Right atrium auricular region (tissue), 2 donors: ENCODE results near the gene SMIM29. TPM values are rescaled to one million over a fixed set of nuclear protein-coding genes. Genes with fewer than 3 reads are reported as not detected.
"Not testable (repeated sequence)": the region's sequence is repeated elsewhere in the genome, so short reads cannot be mapped to it uniquely, and the experiment has no call there.

Source experiments
- DNase-seq: peaks from one replicate; pipeline ENCODE4 v3.0.0-alpha.2; 2019; ENCODE audit warnings: low spot score
- H3K27ac ChIP-seq, 2 donors: fragments of 200-600 bp; sonication (generic); 1 replicate in 1 of 2; 2 replicates in 1 of 2; pipeline ENCODE4 v1.5.1; 2016 to 2019
- H3K27me3 ChIP-seq, 2 donors: fragments of 200-600 bp; sonication (generic); one replicate each; pipeline versions ENCODE4 v1.5.1 to v1.6.0; 2017 to 2019
- H3K36me3 ChIP-seq: fragments of 200-600 bp; sonication (generic); one replicate; pipeline ENCODE4 v1.5.1; 2016
- H3K4me1 ChIP-seq, 2 donors: fragments of 200-600 bp; sonication (generic); one replicate each; pipeline versions ENCODE4 v1.5.1 to v1.6.0; 2017 to 2019
- H3K4me3 ChIP-seq, 2 donors: fragments of 200-600 bp; sonication (generic); 1 replicate in 1 of 2; 2 replicates in 1 of 2; pipeline ENCODE4 v1.5.1; 2017 to 2019; ENCODE audit warnings: mild to moderate bottlenecking in 1 of 2, moderate library complexity in 1 of 2
- H3K9me3 ChIP-seq, 2 donors: fragments of 200-600 bp; sonication (generic); one replicate each; pipeline ENCODE4 v1.5.1; 2019
- CTCF ChIP-seq, 2 donors: fragments of 200-600 bp; sonication (generic); IDR thresholded peaks; one replicate each; pipeline ENCODE4 v1.5.1; 2019; ENCODE audit warnings: antibody characterized with exemption in 2 of 2
- total RNA-seq, 2 donors: library from RNA; depleted of rRNA; stranded (reverse); fragments of >200 nt; gene quantifications; one replicate each; pipeline ENCODE4 v1.1.0, GENCODE V29; 2016

The SMIM29 gene
- total RNA-seq, 2 donors from 2014 or later = 21.7 to 29.4 TPM

GRCh38 chr6:34273242-34273805 lies 24.5 kb upstream of the SMIM29 start:
- Histone ChIP-seq H3K9me3 (no peaks in the 10 kb centered on the region), H3K27ac (peak overlapping the region in 1 of 2 donors; percentile 28), H3K4me1 (peaks cover 0 to 28% of the 10 kb centered on the region in 2 donors), H3K36me3 (no peaks in the 10 kb centered on the region), H3K27me3 (no peaks in the 10 kb centered on the region), H3K4me3 (no peak overlapping the region)
- TF ChIP-seq CTCF (IDR thresholded peaks at IDR 0.05) = no peak
- peak; percentile 71 for DNase-seq

DNA sequence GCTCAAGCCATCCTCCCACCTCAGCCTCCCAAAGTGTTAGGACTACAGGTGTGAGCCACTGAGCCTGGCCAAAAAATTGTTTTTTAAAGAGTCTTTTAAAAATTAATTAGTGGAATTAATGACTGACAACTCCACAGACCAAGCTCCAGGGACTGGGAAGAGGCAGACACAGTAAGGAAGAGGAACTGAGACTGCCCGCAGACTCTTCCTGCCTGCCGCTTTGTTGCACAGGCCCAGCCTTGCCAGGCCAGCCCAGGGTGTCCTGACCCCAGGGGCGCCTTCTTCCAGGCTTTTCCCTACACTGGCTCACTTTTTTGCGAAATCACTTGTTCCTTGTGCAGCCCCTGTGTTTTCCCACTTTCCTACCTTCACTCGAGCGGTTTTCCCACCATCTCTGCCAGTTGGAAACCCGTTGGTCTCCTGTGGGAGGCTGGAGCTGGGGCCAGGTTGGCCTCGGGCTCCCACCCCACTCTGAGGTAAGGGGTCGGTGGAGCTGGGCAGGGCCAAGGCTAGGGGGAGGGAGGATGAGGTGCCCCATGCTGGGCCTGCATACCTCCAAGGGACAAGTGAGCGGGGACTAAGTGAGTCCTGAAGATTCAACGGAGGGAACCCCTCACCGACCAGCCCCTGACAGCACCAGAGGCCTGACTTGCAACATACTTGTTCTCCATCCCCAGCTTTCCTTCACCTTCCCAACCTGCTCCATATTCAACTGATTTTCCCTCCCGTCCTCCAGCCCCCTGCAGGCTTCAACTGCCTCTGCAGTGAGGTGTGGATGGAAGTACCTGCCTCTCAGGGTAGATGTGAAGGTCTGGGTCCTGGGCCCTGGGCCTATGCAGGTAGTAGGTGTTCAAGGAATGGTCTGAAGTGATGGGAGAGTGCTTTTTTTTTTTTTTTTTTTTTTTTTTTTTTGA lies 23.5 kb upstream of the SMIM29 start:
- DNase-seq = no peak
- no peak overlapping the region for H3K4me3 ChIP-seq
- no peaks in the 10 kb centered on the region for H3K9me3 ChIP-seq
- H3K36me3 ChIP-seq = no peaks in the 10 kb centered on the region
- peak overlapping the region in 1 of 2 donors; percentile 24 for H3K27ac ChIP-seq
- no peak for TF ChIP-seq CTCF (IDR thresholded peaks at IDR 0.05)
- H3K27me3 ChIP-seq = no peaks in the 10 kb centered on the region
- peaks cover 0 to 20% of the 10 kb centered on the region in 2 donors for H3K4me1 ChIP-seq

GRCh38 chr6:34269658-34270341 lies 21.0 kb upstream of the SMIM29 start:
- H3K4me1 ChIP-seq, H3K9me3 ChIP-seq, H3K27me3 ChIP-seq, H3K36me3 ChIP-seq, DNase-seq, H3K27ac ChIP-seq, H3K4me3 ChIP-seq: not testable (repeated sequence)

- not testable (repeated sequence) for H3K9me3 ChIP-seq, H3K36me3 ChIP-seq, H3K4me3 ChIP-seq, H3K27me3 ChIP-seq, H3K27ac ChIP-seq, DNase-seq, H3K4me1 ChIP-seq
These were observed 20.3 kb upstream of the SMIM29 start for GRCh38 chr6:34269132-34269531.

- no peak overlapping the region for H3K27ac ChIP-seq
These were observed 18.9 kb upstream of the SMIM29 start for GRCh38 chr6:34267746-34268145.

GRCh38 chr6:34263484-34263883 lies 14.7 kb upstream of the SMIM29 start:
- H3K4me3 ChIP-seq, H3K36me3 ChIP-seq, H3K4me1 ChIP-seq, DNase-seq, H3K9me3 ChIP-seq, H3K27me3 ChIP-seq, H3K27ac ChIP-seq: not testable (repeated sequence)

More at GRCh38 chr6:34267746-34268145, 18.9 kb upstream of the SMIM29 start:
- no peak for TF ChIP-seq CTCF (IDR thresholded peaks at IDR 0.05)
- no peaks in the 10 kb centered on the region for H3K4me1 ChIP-seq
- H3K36me3 ChIP-seq = no peaks in the 10 kb centered on the region
- H3K9me3 ChIP-seq = no peaks in the 10 kb centered on the region
- H3K4me3 ChIP-seq = no peak overlapping the region
- no peak for DNase-seq
- no peaks in the 10 kb centered on the region for H3K27me3 ChIP-seq

DNA sequence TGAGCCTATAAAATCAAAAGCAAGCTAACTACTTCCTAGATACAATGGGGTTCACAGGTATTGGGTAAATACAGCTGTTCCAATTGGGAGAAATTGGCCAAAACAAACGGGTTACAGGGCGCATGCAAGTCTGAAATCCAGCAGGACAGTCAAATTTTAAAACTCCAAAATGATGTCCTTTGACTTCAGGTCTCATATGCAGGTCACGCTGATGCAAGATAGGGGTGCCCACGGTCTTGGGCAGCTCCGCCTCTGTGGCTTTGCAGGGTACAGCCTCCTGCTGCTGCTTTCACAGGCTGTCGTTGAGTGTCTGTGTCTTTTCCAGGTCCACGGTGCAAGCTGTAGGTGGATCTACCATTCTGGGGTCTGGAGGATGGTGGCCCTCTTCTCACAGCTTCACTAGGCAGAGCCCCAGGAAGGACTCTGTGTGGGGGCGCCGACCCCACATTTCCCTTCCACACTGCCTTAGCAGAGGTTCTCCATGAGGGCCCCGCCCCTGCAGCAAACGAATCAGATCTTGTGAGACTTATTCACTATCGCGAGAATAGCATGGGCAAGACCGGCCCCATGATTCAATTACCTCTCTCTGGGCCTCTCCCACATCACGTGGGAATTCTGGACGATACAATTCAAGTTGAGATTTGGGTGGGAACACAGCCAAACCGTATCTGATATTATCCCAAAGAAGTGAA lies 11.9 kb upstream of the SMIM29 start:
- no peak for DNase-seq
- Histone ChIP-seq H3K4me1 (no peaks in the 10 kb centered on the region), H3K36me3 (no peaks in the 10 kb centered on the region), H3K9me3 (no peaks in the 10 kb centered on the region), H3K4me3 (no peak overlapping the region), H3K27me3 (no peaks in the 10 kb centered on the region), H3K27ac (no peak overlapping the region)
- TF ChIP-seq CTCF (IDR thresholded peaks at IDR 0.05) = no peak
